ENCODE data around the gene ZNF799.
A peak's percentile ranks its signal among the peaks of the same experiment; 100 is the strongest.
"Not testable (repeated sequence)": the region's sequence is repeated elsewhere in the genome, so short reads cannot be mapped to it uniquely, and the experiment has no call there.

Gene ZNF799

GRCh38 chr19:12400633-12401502, at the start of gene ZNF799:
TSS of gene ZNF799 (minus strand) at chr19:12401271. CDS start at chr19:12401070, 201 bp downstream.
- peak; percentile 96 for DNase-seq

- DNase-seq = no peak
Measured at GRCh38 chr19:12450844-12451243, 49.8 kb upstream of the ZNF799 start.

- no peak for DNase-seq
Measured at GRCh38 chr19:12448808-12449207, 47.7 kb upstream of the ZNF799 start.

- DNase-seq = peak; percentile 97
Measured at GRCh38 chr19:12440541-12441316, 39.7 kb upstream of the ZNF799 start, which contains the start of gene ZNF443. TSS of gene ZNF443 (minus strand) at chr19:12441021. CDS start at chr19:12440914, 107 bp downstream.

GRCh38 chr19:12439686-12440540, 38.8 kb upstream of the ZNF799 start:
- DNase-seq = not testable (repeated sequence)

- DNase-seq = not testable (repeated sequence)
Measured at GRCh38 chr19:12430726-12431299, 29.7 kb upstream of the ZNF799 start.

GRCh38 chr19:12425888-12426274, 24.8 kb upstream of the ZNF799 start:
- no peak for DNase-seq

GRCh38 chr19:12425236-12425887, 24.3 kb upstream of the ZNF799 start:
- no peak for DNase-seq

- not testable (repeated sequence) for DNase-seq
Measured at GRCh38 chr19:12417273-12417672, 16.2 kb upstream of the ZNF799 start.

- no peak for DNase-seq
Measured at GRCh38 chr19:12411893-12412292, 10.8 kb upstream of the ZNF799 start.

GRCh38 chr19:12399901-12400632, 1.0 kb downstream of the ZNF799 start:
- peak; percentile 1 for DNase-seq

- not testable (repeated sequence) for DNase-seq
Measured at GRCh38 chr19:12391148-12391547, 9.9 kb downstream of the ZNF799 start.

- not testable (repeated sequence) for DNase-seq
Measured at GRCh38 chr19:12386365-12386764, 14.7 kb downstream of the ZNF799 start.

- DNase-seq = no peak
Measured at GRCh38 chr19:12380444-12380737, 20.7 kb downstream of the ZNF799 start.

- no peak for DNase-seq
Measured at GRCh38 chr19:12379732-12380443, 21.2 kb downstream of the ZNF799 start.

GRCh38 chr19:12374026-12374425, 27.0 kb downstream of the ZNF799 start:
- DNase-seq = no peak

- peak; percentile 87 for DNase-seq
Measured at GRCh38 chr19:12365236-12366162, 35.6 kb downstream of the ZNF799 start, which contains the start of gene ZNF442. TSS of gene ZNF442 (minus strand) at chr19:12365683. CDS start at chr19:12363631, 2,052 bp downstream.

GRCh38 chr19:12364391-12365235, 36.5 kb downstream of the ZNF799 start:
- no peak for DNase-seq

Measured in HCEC 1CT (cell line).